ENCODE data around the gene ITGA7. TPM values are rescaled to one million over a fixed set of nuclear protein-coding genes. Genes with fewer than 3 reads are reported as not detected.

Gene ITGA7
- total RNA-seq (2012; rRNA removed) (3.9 and 4.4 TPM in 2 replicates), polyA plus RNA-seq (2012; rRNA removed) (13.9 and 15.7 TPM in 2 replicates), Bru-seq, nascent RNA (percentile 30 among the genes with signal in this experiment), BruChase-seq, experiment 1, labeled RNA remaining after a 6-hour chase (percentile 31 among the genes with signal in this experiment), BruChase-seq, experiment 2, labeled RNA remaining after a 2-hour chase (percentile 31 among the genes with signal in this experiment)
- 12.1 and 23.0 TPM in 2 replicates for polyA plus RNA-seq (2012; cell fraction: cytosol; rRNA removed)
- polyA plus RNA-seq (2012; cell fraction: nucleus; rRNA removed; ENCODE audit: low replicate concordance) = 89.0 and 117 TPM in 2 replicates
- long read RNA-seq, partial matches to known transcripts = 6 of 10 reads
- long read RNA-seq, other reads (novel, unspliced or antisense) = 1 of 10 reads

DNA sequence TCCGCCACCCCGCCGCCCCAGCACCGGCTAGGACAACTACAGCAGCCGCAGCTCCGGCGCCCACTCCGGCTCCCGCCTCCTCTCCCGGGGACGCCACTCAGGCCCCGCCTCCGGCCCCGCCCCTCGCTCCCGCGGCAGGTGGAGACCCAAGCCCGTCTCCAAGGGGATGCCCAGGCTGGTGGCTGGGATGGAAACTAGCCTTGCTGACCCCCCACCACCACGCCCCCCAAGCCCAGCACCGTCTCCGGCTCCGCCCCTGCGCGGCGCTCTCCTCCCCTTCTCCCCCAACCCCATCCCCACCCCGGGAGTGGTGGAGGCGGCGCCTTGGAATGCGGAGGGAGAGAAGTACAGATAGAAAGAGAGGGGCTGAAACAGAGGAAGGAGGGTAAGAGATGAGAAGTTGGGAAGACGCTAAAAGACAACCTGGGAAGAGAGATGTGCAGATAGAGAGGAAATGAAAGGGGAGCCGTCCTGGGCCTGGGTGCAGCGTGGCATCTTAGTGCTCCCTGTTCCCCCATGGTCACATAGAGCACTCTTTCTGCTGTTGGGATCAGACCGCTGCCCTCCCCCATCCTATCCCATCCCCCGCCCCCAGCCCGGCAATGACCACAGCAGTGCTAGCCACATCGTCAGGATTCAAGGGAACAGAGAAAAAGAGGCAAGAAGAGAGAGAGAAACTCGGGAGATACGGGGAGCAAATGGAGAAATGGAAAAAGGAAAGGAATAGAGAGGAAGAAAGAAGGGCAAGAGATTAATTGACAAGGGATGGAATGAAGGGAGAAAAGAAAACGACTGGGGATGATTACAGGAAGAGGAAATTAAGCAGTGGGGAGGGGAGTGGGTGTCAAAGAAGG is at the start of gene ITGA7:
TSS of gene ITGA7 (minus strand) at position 64 of the 854 bp plus-strand sequence. CDS start 222 bp downstream, outside the sequence.
- Histone ChIP-seq H3K4me1 (ENCODE audit: control insufficient read depth, insufficient read depth, low read length) (peaks cover 8% of the 10 kb centered on the region; the same call in 1 of the 2 replicates), H2AFZ (replicated peaks; ENCODE audit: low read length, poor library complexity) (peak within 1 kb of the TSS; percentile 91), H3K36me3 (ENCODE audit: control insufficient read depth, insufficient read depth, low read length) (no peaks in the 10 kb centered on the region), H2BK15ac (ENCODE audit: low read depth, low read length) (no peak within 1 kb of the TSS), H3K4ac (ENCODE audit: low read depth, low read length) (no peak within 1 kb of the TSS), H3K4me3 (ENCODE audit: insufficient read depth, low read depth, low read length) (peak within 1 kb of the TSS; percentile 74), H3K79me1 (ENCODE audit: low read depth in 1 of 2, low read length in 2 of 2) (no peaks in the 10 kb centered on the region), H2BK120ac (ENCODE audit: low read depth, low read length) (no peak within 1 kb of the TSS), H3K9me3 (ENCODE audit: control insufficient read depth, insufficient read depth, low read length) (no peaks in the 10 kb centered on the region), H2BK5ac (ENCODE audit: low read depth, low read length, poor library complexity, severe bottlenecking) (no peak within 1 kb of the TSS), H2BK20ac (ENCODE audit: low read depth, low read length) (no peak within 1 kb of the TSS), H3K9me1 (ENCODE audit: insufficient read depth, low read length) (no peaks in the 10 kb centered on the region; the same call in 1 of the 2 replicates), H4K20me1 (ENCODE audit: insufficient read depth, low read length) (no peaks in the 10 kb centered on the region), H3K23ac (ENCODE audit: low read depth, low read length) (no peak within 1 kb of the TSS; the same call in 1 of the 2 replicates), H3K18ac (ENCODE audit: low read depth, low read length) (no peak within 1 kb of the TSS), H3K4me2 (ENCODE audit: low read depth, low read length) (peak within 1 kb of the TSS; percentile 98), H3K27me3 (ENCODE audit: control insufficient read depth, insufficient read depth, low read length) (peaks cover 25% of the 10 kb centered on the region), H4K91ac (ENCODE audit: insufficient read depth, low read depth, low read length) (no peak within 1 kb of the TSS), H4K5ac (ENCODE audit: low read depth, low read length) (peak within 1 kb of the TSS; percentile 11; the same call in 1 of the 2 replicates), H2AK5ac (ENCODE audit: low read depth, low read length) (0 out of 2 replicates have a peak within 1 kb of the TSS, but pooled peaks have one; percentile 4), H3K56ac (ENCODE audit: extremely low read depth, insufficient read depth, low read length) (no peak within 1 kb of the TSS), H3K14ac (replicated peaks; ENCODE audit: low read depth, low read length) (no peak within 1 kb of the TSS), H4K8ac (ENCODE audit: low read depth in 2 of 2, low read length in 2 of 2) (no peak within 1 kb of the TSS), H2AK9ac (replicated peaks; ENCODE audit: low read depth, low read length, poor library complexity) (peak within 1 kb of the TSS; percentile 23), H3K27ac (ENCODE audit: insufficient read depth, low read length) (no peak within 1 kb of the TSS), H3K9ac (ENCODE audit: low read depth, low read length) (peak within 1 kb of the TSS; percentile 45; the same call in 1 of the 2 replicates)
- dilution Hi-C loops (cut with HindIII; ENCODE audit: low sequenced_read_pairs, unreplicated experiment) (no loop called here), intact Hi-C loops (cut with micrococcal nuclease) (no loop called here), in situ Hi-C loops (cut with MboI; ENCODE audit: low sequenced_read_pairs) (no loop called here)
- no peak for DNase-seq
- ATAC-seq (ENCODE audit: low read depth) = peak; percentile 86
- CTCF ChIA-PET = no interaction called here
- WGBS, 2 experiments (ENCODE audit: extremely low coverage in 2 of 2, insufficient read length in 1 of 2) = 0% methylated on average over 1 of the region's 39 CpGs; no CpG with 5 or more reads in 1 of the 2 experiments
- TF ChIP-seq MAZ (IDR thresholded peaks at IDR 0.05; ENCODE audit: borderline replicate concordance, low read depth, low read length) (peak; percentile 33; the same call in 1 of the 2 replicates), CTCF (conservative IDR thresholded peaks at IDR 0.05; ENCODE audit: low read depth, low read length) (no peak)
- POLR2A ChIA-PET (ENCODE audit: unreplicated experiment) = no interaction called here
- no TSS peak for BruUV-seq (replicated peaks)

All from IMR-90 (cell line).